Muscle of leg (tissue), 11 donors: ENCODE measurements around the gene WNK4. TPM values are rescaled to one million over a fixed set of nuclear protein-coding genes. Genes with fewer than 3 reads are reported as not detected.

Source experiments
- DNase-seq: peaks from one replicate; pipeline ENCODE4 v3.0.0; 2013
- H3K27ac ChIP-seq: one replicate; pipeline ENCODE4 v1.5.1; 2013; ENCODE audit warnings: mild to moderate bottlenecking, low read length, control low read depth
- H3K27me3 ChIP-seq: one replicate; pipeline ENCODE4 v1.6.1; 2013; ENCODE audit warnings: low read length; ENCODE audit not compliant: control insufficient read depth, insufficient read depth
- H3K36me3 ChIP-seq: one replicate; pipeline ENCODE4 v1.6.1; 2013; ENCODE audit warnings: low read length; ENCODE audit not compliant: control insufficient read depth, insufficient read depth
- H3K4me1 ChIP-seq: one replicate; pipeline ENCODE4 v1.6.1; 2013; ENCODE audit warnings: low read length; ENCODE audit not compliant: control insufficient read depth, insufficient read depth
- H3K4me3 ChIP-seq: one replicate; pipeline ENCODE4 v1.5.1; 2013; ENCODE audit warnings: low read length, control low read depth
- H3K9me3 ChIP-seq: replicated peaks from 2 replicates; pipeline ENCODE4 v1.6.1; 2013; ENCODE audit warnings: low read depth, low read length; ENCODE audit not compliant: control insufficient read depth
- WGBS: methylation state at CpG from one replicate; pipeline ENCODE4 v1.1.5; 2013; ENCODE audit warnings: missing lambda C conversion rate; ENCODE audit not compliant: insufficient coverage; 5-methylcytosine and 5-hydroxymethylcytosine counted together
- polyA plus RNA-seq, 8 donors: library from polyadenylated mRNA; unstranded; fragments of 120-200 nt; gene quantifications; one replicate each; pipeline versions ENCODE4 v1.2.1 to v1.2.3, GENCODE V29; 2013; ENCODE audit warnings: inconsistent platforms in 1 of 8, low replicate concordance in 1 of 8; ENCODE audit not compliant: insufficient read length in 8 of 8, insufficient read depth in 1 of 8
- total RNA-seq: library from RNA; stranded (reverse); fragments of 120-200 nt; gene quantifications from one replicate; pipeline ENCODE4 v1.2.4, GENCODE V29; 2013

Gene WNK4
- total and polyA plus RNA-seq, 9 donors, result 0.09 to 1.2 (median 0.45) TPM

GRCh38 chr17:42797067-42798007 is 16.9 kb downstream of the WNK4 start:
- Histone ChIP-seq H3K36me3 (peaks cover 27% of the 10 kb centered on the region), H3K4me1 (peaks cover 20% of the 10 kb centered on the region), H3K4me3 (peak overlapping the region; percentile 93), H3K9me3 (no peaks in the 10 kb centered on the region), H3K27me3 (no peaks in the 10 kb centered on the region), H3K27ac (no peak overlapping the region)
- no peak for DNase-seq
- 78% methylated on average over 6 of the region's 10 CpGs for WGBS

GRCh38 chr17:42798011-42798382 is 17.6 kb downstream of the WNK4 start:
- peak overlapping the region; percentile 93 for H3K4me3 ChIP-seq
- DNase-seq, result no peak
- H3K27ac ChIP-seq, result peak overlapping the region; percentile 83
- no peaks in the 10 kb centered on the region for H3K27me3 ChIP-seq
- H3K4me1 ChIP-seq, result peaks cover 20% of the 10 kb centered on the region
- no CpG with 5 or more reads among the region's 10 CpGs for WGBS
- no peaks in the 10 kb centered on the region for H3K9me3 ChIP-seq
- H3K36me3 ChIP-seq, result peaks cover 27% of the 10 kb centered on the region

GRCh38 chr17:42798383-42799380 is 18.3 kb downstream of the WNK4 start, which contains the start of the genes CNTD1 and COA3:
Gene CNTD1, plus strand, starts transcription at chr17:42798861. Its CDS starts 207 bp downstream, at chr17:42799068.
Gene COA3, minus strand, starts transcription at chr17:42798704. Its CDS starts 23 bp downstream, at chr17:42798681.
- Histone ChIP-seq H3K27ac (peak within 1 kb of the TSS; percentile 83), H3K4me1 (peaks cover 20% of the 10 kb centered on the region), H3K36me3 (peaks cover 27% of the 10 kb centered on the region), H3K4me3 (peak within 1 kb of the TSS; percentile 93), H3K9me3 (no peaks in the 10 kb centered on the region), H3K27me3 (no peaks in the 10 kb centered on the region)
- DNase-seq, result peak; percentile 92
- WGBS, result 26% methylated on average over 65 of the region's 66 CpGs

- H3K4me3 ChIP-seq, result no peak overlapping the region
- WGBS, result no CpG with 5 or more reads among the region's 2 CpGs
- H3K36me3 ChIP-seq, result no peaks in the 10 kb centered on the region
- peaks cover 6% of the 10 kb centered on the region for H3K4me1 ChIP-seq
- no peak overlapping the region for H3K27ac ChIP-seq
- H3K9me3 ChIP-seq, result no peaks in the 10 kb centered on the region
- no peaks in the 10 kb centered on the region for H3K27me3 ChIP-seq
- no peak for DNase-seq
Measured at GRCh38 chr17:42803074-42803883, 22.9 kb downstream of the WNK4 start.

DNA sequence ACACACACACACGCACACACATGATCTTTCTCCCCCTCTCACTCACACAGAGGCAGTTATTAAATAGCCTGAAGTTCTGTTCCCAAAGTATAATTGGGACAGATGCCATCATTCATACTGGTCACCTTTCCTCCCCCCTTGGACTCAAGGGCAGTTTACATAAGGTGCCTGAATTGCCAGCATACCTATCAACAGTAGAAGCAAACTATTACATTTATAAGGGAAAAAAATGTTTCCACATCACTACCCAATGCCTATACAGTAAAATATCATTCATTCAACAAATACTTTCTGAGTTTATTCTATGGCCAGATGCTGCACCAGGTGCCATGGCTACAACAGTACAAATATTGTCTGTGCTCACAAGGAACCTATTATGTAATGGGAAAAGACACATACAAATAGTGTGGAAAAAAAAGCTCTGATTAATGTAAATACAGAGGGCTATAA is 24.5 kb downstream of the WNK4 start:
- WGBS, result no CpG with 5 or more reads among the region's 1 CpG
- no peaks in the 10 kb centered on the region for H3K27me3 ChIP-seq
- no peak overlapping the region for H3K27ac ChIP-seq
- no peaks in the 10 kb centered on the region for H3K4me1 ChIP-seq
- no peaks in the 10 kb centered on the region for H3K9me3 ChIP-seq
- H3K4me3 ChIP-seq, result no peak overlapping the region
- DNase-seq, result no peak
- H3K36me3 ChIP-seq, result peaks cover 5% of the 10 kb centered on the region

- DNase-seq, result no peak
- Histone ChIP-seq H3K36me3 (peaks cover 10% of the 10 kb centered on the region), H3K27ac (no peak overlapping the region), H3K27me3 (no peaks in the 10 kb centered on the region), H3K4me3 (no peak overlapping the region), H3K9me3 (no peaks in the 10 kb centered on the region), H3K4me1 (no peaks in the 10 kb centered on the region)
- whole genome bisulfite sequencing, result 100% methylated on average over 1 of the region's 1 CpG
Measured at GRCh38 chr17:42806249-42806648, 25.8 kb downstream of the WNK4 start.

GRCh38 chr17:42809250-42809649 is 28.8 kb downstream of the WNK4 start:
- 23% methylated on average over 2 of the region's 3 CpGs for WGBS
- H3K4me3 ChIP-seq, result no peak overlapping the region
- no peak overlapping the region for H3K27ac ChIP-seq
- no peaks in the 10 kb centered on the region for H3K9me3 ChIP-seq
- H3K27me3 ChIP-seq, result no peaks in the 10 kb centered on the region
- peaks cover 19% of the 10 kb centered on the region for H3K36me3 ChIP-seq
- DNase-seq, result no peak
- no peaks in the 10 kb centered on the region for H3K4me1 ChIP-seq

DNA sequence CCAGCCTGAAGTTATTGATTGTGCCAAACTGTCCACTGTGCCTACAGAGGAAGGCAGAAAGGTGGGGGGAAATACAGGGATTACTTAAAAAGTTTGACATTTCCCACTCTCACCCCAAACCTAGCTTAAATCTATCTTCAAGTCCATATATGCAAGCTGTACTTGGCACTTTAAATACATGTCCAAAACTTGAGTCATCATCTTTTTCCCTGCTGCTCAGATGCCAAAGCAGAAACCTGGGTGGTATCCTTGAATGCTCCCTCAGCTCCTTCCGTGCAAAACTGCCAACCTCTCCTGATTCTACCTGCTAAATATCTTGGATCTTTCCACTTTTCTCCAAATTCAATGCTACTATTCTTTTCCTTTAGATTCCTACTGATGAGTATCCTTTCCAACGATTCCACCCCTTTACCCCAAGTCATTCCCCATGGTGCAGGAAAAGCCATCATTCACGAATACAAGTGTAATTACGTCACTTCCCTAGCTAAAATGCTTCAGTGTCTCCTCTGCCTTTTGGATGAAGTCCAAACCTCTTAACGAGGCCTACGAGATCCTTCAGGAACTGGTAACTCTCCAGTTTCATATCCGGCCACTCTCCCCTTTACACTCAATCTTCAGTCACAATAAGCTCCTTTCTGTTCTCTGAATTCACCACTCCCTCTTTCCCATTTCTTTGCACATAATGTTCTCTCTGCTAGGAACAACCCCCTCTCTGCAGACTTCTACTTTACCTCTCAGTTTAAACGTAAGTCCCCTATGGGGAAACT is 34.4 kb downstream of the WNK4 start:
- Histone ChIP-seq H3K27ac (peak overlapping the region; percentile 59), H3K4me3 (no peak overlapping the region), H3K4me1 (peaks cover 4% of the 10 kb centered on the region), H3K36me3 (peaks cover 60% of the 10 kb centered on the region), H3K27me3 (no peaks in the 10 kb centered on the region), H3K9me3 (no peaks in the 10 kb centered on the region)
- WGBS, result 29% methylated on average over 8 of the region's 8 CpGs
- DNase-seq, result peak; percentile 86

DNA sequence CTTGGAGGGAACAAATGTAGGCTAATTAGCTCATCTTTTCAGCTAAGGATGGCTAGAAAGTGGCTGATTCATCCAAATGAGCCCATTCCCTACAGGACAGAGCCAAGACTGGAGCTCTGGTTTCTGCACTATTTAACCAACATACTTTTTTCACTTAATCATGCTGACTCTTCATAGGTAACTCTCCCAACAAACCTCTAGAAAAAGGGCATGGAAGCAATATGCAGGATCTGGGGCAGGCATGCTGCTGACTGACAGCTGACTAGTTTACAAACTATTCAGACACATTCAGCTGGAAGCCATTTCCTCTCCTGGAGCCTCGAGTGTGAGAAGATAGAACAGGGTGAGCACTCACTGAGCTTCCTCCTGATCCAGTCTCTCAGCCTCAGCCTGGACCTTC is 37.5 kb downstream of the WNK4 start:
- H3K36me3 ChIP-seq, result peaks cover 65% of the 10 kb centered on the region
- DNase-seq, result no peak

More for the DNA sequence above, 37.5 kb downstream of the WNK4 start:
- Histone ChIP-seq H3K4me3 (no peak overlapping the region), H3K27ac (no peak overlapping the region), H3K4me1 (peaks cover 4% of the 10 kb centered on the region), H3K9me3 (no peaks in the 10 kb centered on the region), H3K27me3 (no peaks in the 10 kb centered on the region)
- WGBS, result 50% methylated on average over 1 of the region's 1 CpG
